HEK293T (cell line): Measurements from ENCODE around the gene GMPR2.

Experiments
- CTCF ChIA-PET: fragments of 350-600 bp; formaldehyde crosslinking; extraction: SDS; loops from one replicate; lab custom pipeline; 2021; ENCODE audit warnings: antibody characterized with exemption, inconsistent platforms; lab: Yijun Ruan, JAX
- POLR2A ChIA-PET: fragments of 350-600 bp; formaldehyde crosslinking; extraction: SDS; loops from one replicate; lab custom pipeline; 2020; ENCODE audit warnings: antibody characterized with exemption, inconsistent platforms; lab: Yijun Ruan, JAX
- DNase-seq: peaks from one replicate; pipeline ENCODE4 v3.0.0; 2012; ENCODE audit warnings: mixed read lengths; ENCODE audit errors: extremely low spot score
- ARNT ChIP-seq: fragments of 450-650 bp; IDR thresholded peaks from 2 replicates; pipeline ENCODE4 v1.6.1; 2017; ENCODE audit warnings: mild to moderate bottlenecking
- BHLHE40 ChIP-seq: fragments of 450-650 bp; IDR thresholded peaks from 2 replicates; pipeline ENCODE4 v1.6.1; 2016; ENCODE audit warnings: mild to moderate bottlenecking, moderate library complexity, borderline replicate concordance
- CTBP1 ChIP-seq: fragments of 450-650 bp; IDR thresholded peaks from 2 replicates; pipeline ENCODE4 v1.6.1; 2016; ENCODE audit warnings: borderline replicate concordance
- ELF4 ChIP-seq: fragments of 450-650 bp; IDR thresholded peaks from 2 replicates; pipeline ENCODE4 v1.6.1; 2017; ENCODE audit warnings: antibody characterized with exemption
- FOXA1 ChIP-seq: fragments of 450-650 bp; IDR thresholded peaks from 2 replicates; pipeline ENCODE4 v1.6.1; 2016; ENCODE audit warnings: mild to moderate bottlenecking
- FOXK2 ChIP-seq: fragments of 450-650 bp; IDR thresholded peaks from 2 replicates; pipeline ENCODE4 v1.6.1; 2016; ENCODE audit warnings: mild to moderate bottlenecking
- FOXM1 ChIP-seq: fragments of 450-650 bp; IDR thresholded peaks from 2 replicates; pipeline ENCODE4 v1.6.1; 2017; ENCODE audit warnings: mild to moderate bottlenecking, borderline replicate concordance
- HDGF ChIP-seq: fragments of 450-650 bp; IDR thresholded peaks from 2 replicates; pipeline ENCODE4 v1.6.1; 2017; ENCODE audit warnings: antibody characterized with exemption, borderline replicate concordance
- L3MBTL2 ChIP-seq: fragments of 450-650 bp; conservative IDR thresholded peaks from 2 replicates; pipeline ENCODE4 v1.6.1; 2016; ENCODE audit warnings: mild to moderate bottlenecking
- LEF1 ChIP-seq: fragments of 450-650 bp; IDR thresholded peaks from 2 replicates; pipeline ENCODE4 v1.6.1; 2017; ENCODE audit warnings: mild to moderate bottlenecking, borderline replicate concordance
- NFRKB ChIP-seq: fragments of 450-650 bp; IDR thresholded peaks from 2 replicates; pipeline ENCODE4 v1.6.1; 2016; ENCODE audit warnings: mild to moderate bottlenecking, moderate library complexity
- PKNOX1 ChIP-seq: fragments of 450-650 bp; IDR thresholded peaks from 2 replicates; pipeline ENCODE4 v1.6.1; 2016
- SP1 ChIP-seq: fragments of 450-650 bp; IDR thresholded peaks from 2 replicates; pipeline ENCODE4 v1.6.1; 2017
- SUZ12 ChIP-seq: fragments of 450-650 bp; IDR thresholded peaks from 2 replicates; pipeline ENCODE4 v1.6.1; 2016; ENCODE audit warnings: mild to moderate bottlenecking
- TARDBP ChIP-seq: fragments of 450-650 bp; IDR thresholded peaks from 2 replicates; pipeline ENCODE4 v1.6.1; 2016
- ZNF384 ChIP-seq: fragments of 450-650 bp; IDR thresholded peaks from 2 replicates; pipeline ENCODE4 v1.6.1; 2016

The GMPR2 gene

GRCh38 chr14:24281636-24282035 lies 48.9 kb downstream of the GMPR2 start:
- TF ChIP-seq ELF4 (no peak), BHLHE40 (no peak), FOXK2 (no peak), TARDBP (no peak), HDGF (no peak), SUZ12 (no peak), FOXA1 (no peak), LEF1 (no peak), PKNOX1 (no peak), L3MBTL2 (no peak), SP1 (no peak), NFRKB (no peak), CTBP1 (no peak), ARNT (no peak), FOXM1 (no peak), ZNF384 (no peak)
- POLR2A ChIA-PET: interaction anchor here (1.6 to 5.3 kb wide), 2 partner anchors 10 to 39 kb away, joined by 6 to 39 read pairs; partner anchors contain the start of genes RABGGTA and TINF2
- no peak for DNase-seq
- CTCF ChIA-PET: interaction anchor here (1.2 kb wide), 1 partner anchor 10 kb away, joined by 5 read pairs; the partner anchor contains the start of gene RABGGTA

DNA sequence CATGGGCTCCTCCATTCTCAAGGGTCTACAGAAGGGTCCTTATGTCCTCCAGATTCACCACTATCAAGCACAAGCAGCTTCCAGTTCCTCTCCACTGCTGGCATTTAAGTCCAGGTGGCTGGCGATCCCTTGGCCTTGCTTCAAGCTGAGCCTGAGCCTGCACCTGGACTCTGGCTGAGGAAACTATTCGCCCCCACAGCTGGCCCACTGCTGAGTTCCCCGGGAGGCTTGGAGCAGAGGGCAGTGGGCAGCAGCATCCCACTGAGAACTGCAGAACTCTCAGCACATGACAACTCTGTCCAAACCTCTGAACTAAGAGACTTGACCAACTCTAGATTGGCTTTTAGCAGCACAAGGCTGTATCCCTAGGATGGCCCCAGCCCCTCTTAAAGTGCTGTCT lies 50.0 kb downstream of the GMPR2 start:
- DNase-seq: no peak
- CTCF ChIA-PET: interaction anchor here (0.6 kb wide), 1 partner anchor 40 kb away, joined by 3 read pairs; no protein-coding TSS in a partner anchor
- POLR2A ChIA-PET: interaction anchor here (1.2 to 5.3 kb wide), 3 partner anchors 11 to 40 kb away, joined by 3 to 39 read pairs (median 6); partner anchors contain the start of genes DHRS1, NOP9, RABGGTA and TINF2
- TF ChIP-seq PKNOX1 (no peak), HDGF (no peak), TARDBP (no peak), SP1 (no peak), LEF1 (no peak), FOXM1 (no peak), ARNT (no peak), SUZ12 (no peak), FOXA1 (no peak)

GRCh38 chr14:24283796-24284460 lies 51.2 kb downstream of the GMPR2 start:
- CTCF ChIA-PET: interaction anchor here (1.1 kb wide), 1 partner anchor 148 kb away, joined by 3 read pairs; no protein-coding TSS in a partner anchor
- POLR2A ChIA-PET: interaction anchor here (0.8 to 5.3 kb wide), 2 partner anchors 12 to 42 kb away, joined by 3 to 39 read pairs; partner anchors contain the start of genes RABGGTA and TINF2
- no peak for DNase-seq
- TF ChIP-seq CTBP1 (no peak), TARDBP (no peak), PKNOX1 (no peak), ZNF384 (no peak), SP1 (no peak), SUZ12 (no peak), FOXA1 (no peak), NFRKB (no peak), ELF4 (no peak), FOXM1 (no peak), LEF1 (no peak), L3MBTL2 (no peak)

DNA sequence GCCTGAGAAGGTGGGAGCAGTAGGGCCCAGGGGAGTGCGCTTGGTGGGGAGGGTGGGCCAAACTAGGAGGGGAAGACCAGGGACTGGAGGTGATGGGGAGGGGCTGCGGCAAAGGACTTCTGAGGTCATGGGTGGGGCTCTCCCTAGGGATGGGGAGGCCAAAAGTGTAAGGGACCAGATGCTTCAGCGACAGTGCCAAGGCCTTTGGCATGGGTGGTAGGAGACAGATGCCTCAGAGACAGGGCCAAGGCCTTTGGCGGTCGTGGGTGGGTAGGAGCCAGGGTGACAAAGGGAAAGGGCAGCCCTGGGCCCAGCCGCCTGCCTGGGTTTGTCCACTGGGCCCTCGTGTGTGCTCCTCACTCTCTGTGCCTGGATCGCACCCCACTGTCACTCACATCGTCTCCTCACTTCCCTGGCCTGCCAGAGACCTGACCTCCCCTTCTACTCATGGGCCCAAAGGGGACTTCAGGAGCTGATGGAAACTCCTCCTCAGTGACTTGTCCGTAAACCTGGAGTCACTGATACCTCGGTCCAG lies 51.8 kb downstream of the GMPR2 start:
- TF ChIP-seq SP1: no peak
- no peak for TF ChIP-seq L3MBTL2
- TF ChIP-seq NFRKB: no peak
- TF ChIP-seq FOXM1: no peak
- TF ChIP-seq CTBP1: no peak
- no peak for TF ChIP-seq FOXA1
- TF ChIP-seq LEF1: no peak
- no peak for TF ChIP-seq ELF4
- no peak for TF ChIP-seq FOXK2
- no peak for TF ChIP-seq ZNF384
- no peak for TF ChIP-seq ARNT
- TF ChIP-seq TARDBP: no peak
- DNase-seq: no peak
- CTCF ChIA-PET: interaction anchor here (1.1 to 1.8 kb wide), 2 partner anchors 13 to 147 kb away, joined by 3 to 4 read pairs; no protein-coding TSS in a partner anchor
- POLR2A ChIA-PET: interaction anchor here (1.0 to 5.3 kb wide), 2 partner anchors 13 kb away, joined by 6 to 39 read pairs; partner anchors contain the start of gene RABGGTA

DNA sequence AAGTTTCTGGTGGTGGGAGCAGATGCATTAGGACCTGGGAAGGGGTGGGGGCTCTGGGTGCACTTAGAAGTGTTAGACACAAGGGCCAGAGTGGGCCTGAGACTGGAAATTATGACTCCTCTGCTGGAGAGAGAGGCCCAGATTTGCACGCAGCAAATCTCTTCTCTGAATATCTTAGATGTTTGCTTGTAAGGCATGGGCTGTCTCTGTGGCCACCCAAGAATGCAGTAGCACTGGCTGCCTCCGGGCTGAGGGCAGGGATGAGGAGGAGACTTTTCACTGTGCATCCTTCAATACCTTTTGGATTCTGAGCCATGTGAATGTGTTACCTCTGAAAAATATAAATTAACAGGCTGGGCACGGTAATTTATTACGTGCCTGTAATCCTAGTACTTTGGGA lies 52.6 kb downstream of the GMPR2 start:
- DNase-seq: no peak
- CTCF ChIA-PET: interaction anchor here (0.6 to 1.8 kb wide), 2 partner anchors 12 to 124 kb away, joined by 3 to 4 read pairs; partner anchors contain the start of gene IRF9
- POLR2A ChIA-PET: interaction anchor here (1.0 kb wide), 1 partner anchor 14 kb away, joined by 6 read pairs; the partner anchor contains the start of gene RABGGTA
- TF ChIP-seq ELF4: no peak
- no peak for TF ChIP-seq SUZ12

GRCh38 chr14:24286996-24287395 lies 54.3 kb downstream of the GMPR2 start:
- DNase-seq: no peak
- CTCF ChIA-PET: interaction anchor here (2.4 kb wide), 1 partner anchor 10 kb away, joined by 8 read pairs; no protein-coding TSS in a partner anchor

More at GRCh38 chr14:24286996-24287395, 54.3 kb downstream of the GMPR2 start:
- POLR2A ChIA-PET: interaction anchor here (2.0 kb wide), 1 partner anchor 44 kb away, joined by 8 read pairs; the partner anchor contains the start of gene TINF2
- TF ChIP-seq FOXA1: no peak
